Neuronal stem cell (in vitro differentiated cells): ENCODE results near the gene PLA2G4A.

ENCODE experiments used
- DNase-seq: peaks from one replicate; pipeline ENCODE4 v3.0.0-alpha.2; 2013; ENCODE audit warnings: low spot score
- H2AFZ ChIP-seq: one replicate; pipeline ENCODE4 v1.6.1; 2013; ENCODE audit warnings: mild to moderate bottlenecking, low read length, inconsistent platforms
- H2AK5ac ChIP-seq: 2 replicates; pipeline ENCODE4 v1.6.1; 2013; ENCODE audit warnings: low read depth, mild to moderate bottlenecking, inconsistent platforms, low read length, moderate library complexity, mixed read lengths
- H2BK120ac ChIP-seq: 2 replicates; pipeline ENCODE4 v1.6.1; 2013; ENCODE audit warnings: low read depth, mild to moderate bottlenecking, inconsistent platforms, low read length, moderate library complexity, mixed read lengths
- H2BK12ac ChIP-seq: one replicate; pipeline ENCODE4 v1.6.1; 2013; ENCODE audit warnings: low read length, inconsistent platforms
- H2BK15ac ChIP-seq: 2 replicates; pipeline ENCODE4 v1.6.1; 2013; ENCODE audit warnings: mild to moderate bottlenecking, low read length, inconsistent platforms, mixed read lengths
- H2BK5ac ChIP-seq: one replicate; pipeline ENCODE4 v1.6.1; 2013; ENCODE audit warnings: inconsistent platforms, mild to moderate bottlenecking, low read length, moderate library complexity
- H3K14ac ChIP-seq: one replicate; pipeline ENCODE4 v1.6.1; 2013; ENCODE audit warnings: low read length, inconsistent platforms
- H3K18ac ChIP-seq: 2 replicates; pipeline ENCODE4 v1.6.1; 2013; ENCODE audit warnings: low read length, inconsistent platforms
- H3K23ac ChIP-seq: 2 replicates; pipeline ENCODE4 v1.6.1; 2013; ENCODE audit warnings: low read depth, mild to moderate bottlenecking, mixed read lengths, low read length, inconsistent platforms; ENCODE audit not compliant: poor library complexity
- H3K27ac ChIP-seq: replicated peaks from 3 replicates; pipeline ENCODE4 v1.5.1; 2013; ENCODE audit warnings: low read length, inconsistent platforms
- H3K27me3 ChIP-seq, 3 experiments: 2 replicates each; pipeline ENCODE4 v1.6.1; 2013; ENCODE audit warnings: low read length in 3 of 3, mild to moderate bottlenecking in 2 of 3, inconsistent platforms in 1 of 3, low read depth in 1 of 3, mixed read lengths in 1 of 3, moderate library complexity in 1 of 3; ENCODE audit not compliant: control insufficient read depth in 3 of 3, insufficient read depth in 3 of 3
- H3K36me3 ChIP-seq, 2 donors: replicated peaks in 1 of 2; 2 replicates each; pipeline ENCODE4 v1.6.1; 2013; ENCODE audit warnings: low read length in 2 of 2; ENCODE audit not compliant: control insufficient read depth in 2 of 2, insufficient read depth in 2 of 2
- H3K4ac ChIP-seq: 2 replicates; pipeline ENCODE4 v1.6.1; 2013; ENCODE audit warnings: inconsistent platforms, mild to moderate bottlenecking, low read length, moderate library complexity
- H3K4me1 ChIP-seq, 2 donors: 1 replicate in 1 of 2; 2 replicates in 1 of 2; pipeline ENCODE4 v1.6.1; 2013; ENCODE audit warnings: low read length in 2 of 2, low read depth in 1 of 2; ENCODE audit not compliant: control insufficient read depth in 2 of 2, insufficient read depth in 1 of 2
- H3K4me2 ChIP-seq: one replicate; pipeline ENCODE4 v1.6.1; 2013; ENCODE audit warnings: mild to moderate bottlenecking, low read length, inconsistent platforms; ENCODE audit not compliant: insufficient read depth, poor library complexity, severe bottlenecking
- H3K4me3 ChIP-seq, 2 donors: 2 replicates each; pipeline ENCODE4 v1.5.1; 2013; ENCODE audit warnings: low read length in 2 of 2, mild to moderate bottlenecking in 2 of 2, inconsistent platforms in 1 of 2, moderate library complexity in 1 of 2
- H3K79me1 ChIP-seq: one replicate; pipeline ENCODE4 v1.6.1; 2013; ENCODE audit warnings: low read depth, mild to moderate bottlenecking, inconsistent platforms, low read length, moderate library complexity
- H3K9ac ChIP-seq: one replicate; pipeline ENCODE4 v1.6.1; 2013; ENCODE audit warnings: mild to moderate bottlenecking, low read depth, low read length, inconsistent platforms; ENCODE audit not compliant: poor library complexity
- H3K9me3 ChIP-seq, 2 donors: replicated peaks in 1 of 2; 2 replicates each; pipeline versions ENCODE3 to v1.6.1; 2013; ENCODE audit warnings: low read length in 2 of 2, mild to moderate bottlenecking in 2 of 2, inconsistent platforms in 1 of 2, low read depth in 1 of 2, mixed read lengths in 1 of 2, moderate library complexity in 1 of 2; ENCODE audit not compliant: control insufficient read depth in 2 of 2, insufficient read depth in 1 of 2
- H4K8ac ChIP-seq: one replicate; pipeline ENCODE4 v1.6.1; 2013; ENCODE audit warnings: low read depth, mild to moderate bottlenecking, inconsistent platforms, low read length, moderate library complexity
- H4K91ac ChIP-seq: one replicate; pipeline ENCODE4 v1.6.1; 2013; ENCODE audit warnings: low read length, low read depth, mild to moderate bottlenecking, inconsistent platforms; ENCODE audit not compliant: poor library complexity
- WGBS, 2 donors: extraction: QIAGEN DNeasy Blood & Tissue Kit; methylation state at CpG; one replicate each; pipeline ENCODE4 v1.1.7; 2013; ENCODE audit warnings: missing lambda C conversion rate in 2 of 2, mixed read lengths in 1 of 2; ENCODE audit not compliant: insufficient read length in 2 of 2, insufficient replicate concordance in 1 of 2; ENCODE audit errors: extremely low coverage in 2 of 2; 5-methylcytosine and 5-hydroxymethylcytosine counted together

The PLA2G4A gene

GRCh38 chr1:187027253-187027652 is 198.5 kb downstream of the PLA2G4A start:
- Histone ChIP-seq H3K4me2 (no peak overlapping the region), H3K27ac (no peak overlapping the region), H2AFZ (no peak overlapping the region), H2BK15ac (no peak overlapping the region), H3K23ac (no peak overlapping the region), H4K8ac (no peak overlapping the region), H3K14ac (no peak overlapping the region), H2AK5ac (no peak overlapping the region), H3K4me1 (no peaks in the 10 kb centered on the region), H3K36me3 (peaks cover 0 to 2% of the 10 kb centered on the region in 2 donors), H3K18ac (no peak overlapping the region), H2BK120ac (no peak overlapping the region), H2BK12ac (no peak overlapping the region), H3K4ac (no peak overlapping the region), H3K9ac (no peak overlapping the region), H3K4me3 (no peak overlapping the region), H4K91ac (no peak overlapping the region), H2BK5ac (no peak overlapping the region), H3K27me3 (no peaks in the 10 kb centered on the region), H3K9me3 (peaks cover 0 to 3% of the 10 kb centered on the region in 2 donors), H3K79me1 (no peaks in the 10 kb centered on the region)
- DNase-seq: no peak
- no CpG with 5 or more reads among the region's 1 CpG for WGBS, 2 donors

GRCh38 chr1:187032316-187032981 is 203.7 kb downstream of the PLA2G4A start:
- Histone ChIP-seq H4K8ac (no peak overlapping the region), H3K36me3 (peaks cover 0 to 2% of the 10 kb centered on the region in 2 donors), H2BK5ac (no peak overlapping the region), H4K91ac (no peak overlapping the region), H3K27ac (no peak overlapping the region), H3K79me1 (no peaks in the 10 kb centered on the region), H3K18ac (no peak overlapping the region), H3K4ac (no peak overlapping the region), H2BK120ac (no peak overlapping the region), H3K14ac (no peak overlapping the region), H2AFZ (no peak overlapping the region), H3K9me3 (peaks cover 0 to 3% of the 10 kb centered on the region in 2 donors), H2AK5ac (no peak overlapping the region), H2BK12ac (no peak overlapping the region), H2BK15ac (no peak overlapping the region), H3K27me3 (no peaks in the 10 kb centered on the region), H3K4me3 (no peak overlapping the region), H3K9ac (no peak overlapping the region), H3K4me2 (no peak overlapping the region), H3K4me1 (no peaks in the 10 kb centered on the region), H3K23ac (no peak overlapping the region)
- WGBS, 2 donors: no CpG with 5 or more reads among the region's 4 CpGs
- DNase-seq: no peak

GRCh38 chr1:187032982-187033692 is 204.4 kb downstream of the PLA2G4A start:
- no peak overlapping the region for H3K4me3 ChIP-seq
- no CpG with 5 or more reads among the region's 4 CpGs for WGBS, 2 donors

GRCh38 chr1:187033693-187034390 is 205.1 kb downstream of the PLA2G4A start:
- H3K4me1 ChIP-seq: no peaks in the 10 kb centered on the region
- H3K4ac ChIP-seq: no peak overlapping the region
- no peak for DNase-seq
- no peak overlapping the region for H2AK5ac ChIP-seq
- no peaks in the 10 kb centered on the region for H3K79me1 ChIP-seq
- no peaks in the 10 kb centered on the region for H3K27me3 ChIP-seq
- no CpG with 5 or more reads among the region's 4 CpGs for WGBS, 2 donors
- H3K14ac ChIP-seq: no peak overlapping the region
- no peaks in the 10 kb centered on the region for H3K36me3 ChIP-seq
- no peak overlapping the region for H4K91ac ChIP-seq
- H2AFZ ChIP-seq: no peak overlapping the region
- no peak overlapping the region for H3K23ac ChIP-seq
- peaks cover 0 to 2% of the 10 kb centered on the region in 2 donors for H3K9me3 ChIP-seq
- no peak overlapping the region for H3K4me2 ChIP-seq
- no peak overlapping the region for H4K8ac ChIP-seq
- no peak overlapping the region for H3K27ac ChIP-seq
- no peak overlapping the region for H3K4me3 ChIP-seq
- H2BK15ac ChIP-seq: no peak overlapping the region
- H3K18ac ChIP-seq: no peak overlapping the region
- H2BK12ac ChIP-seq: no peak overlapping the region
- no peak overlapping the region for H2BK5ac ChIP-seq
- H2BK120ac ChIP-seq: no peak overlapping the region
- H3K9ac ChIP-seq: no peak overlapping the region

More at GRCh38 chr1:187032982-187033692, 204.4 kb downstream of the PLA2G4A start:
- Histone ChIP-seq H3K4me2 (no peak overlapping the region), H3K36me3 (peaks cover 0 to 2% of the 10 kb centered on the region in 2 donors), H4K91ac (no peak overlapping the region), H2BK120ac (no peak overlapping the region), H3K79me1 (no peaks in the 10 kb centered on the region), H3K27ac (no peak overlapping the region), H3K4ac (no peak overlapping the region), H3K14ac (no peak overlapping the region), H3K18ac (no peak overlapping the region), H2BK12ac (no peak overlapping the region), H3K27me3 (no peaks in the 10 kb centered on the region), H4K8ac (no peak overlapping the region), H3K9me3 (peaks cover 0 to 4% of the 10 kb centered on the region in 2 donors), H2AFZ (no peak overlapping the region), H2BK5ac (no peak overlapping the region), H2AK5ac (no peak overlapping the region), H3K9ac (no peak overlapping the region), H3K4me1 (no peaks in the 10 kb centered on the region), H2BK15ac (no peak overlapping the region), H3K23ac (no peak overlapping the region)
- no peak for DNase-seq
